Left renal cortex interstitium (tissue), 4 donors: ENCODE measurements around the gene MMP3. TPM values are rescaled to one million over a fixed set of nuclear protein-coding genes. Genes with fewer than 3 reads are reported as not detected.
A peak's percentile ranks its signal among the peaks of the same experiment; 100 is the strongest.

Experiments used
- DNase-seq, 4 donors: peaks; one replicate each; pipeline ENCODE4 v3.0.0-alpha.2; 2013; ENCODE audit warnings: low read depth in 4 of 4, low spot score in 2 of 4, missing footprints in 1 of 4
- polyA plus RNA-seq, 4 donors: library from polyadenylated mRNA; unstranded; fragments of 120-200 nt; gene quantifications; one replicate each; pipeline ENCODE4 v1.2.1, GENCODE V29; 2013; ENCODE audit not compliant: insufficient read length in 4 of 4

Gene MMP3
- polyA plus RNA-seq, 4 donors: 0.25 TPM; not detected in 3

DNA sequence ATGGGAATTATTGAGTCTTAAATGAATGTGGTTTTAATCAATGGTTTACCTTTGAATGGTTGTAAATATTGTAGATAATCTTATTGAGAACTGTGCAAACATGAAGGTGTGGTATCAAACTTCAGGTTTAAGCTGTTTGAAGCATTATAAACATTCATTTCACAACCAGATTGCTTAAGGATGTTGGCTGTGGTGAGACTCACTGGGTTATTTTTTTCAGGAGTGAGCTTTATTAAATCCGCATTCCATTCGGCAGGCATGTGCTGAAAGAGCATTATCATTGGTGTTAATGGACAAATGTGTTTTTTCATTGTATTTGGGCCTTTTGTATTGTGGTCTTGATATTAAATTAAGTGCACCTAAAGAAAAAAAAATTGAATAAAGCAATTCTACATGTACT is 9.7 kb downstream of the MMP3 start:
- DNase-seq: no peak

DNA sequence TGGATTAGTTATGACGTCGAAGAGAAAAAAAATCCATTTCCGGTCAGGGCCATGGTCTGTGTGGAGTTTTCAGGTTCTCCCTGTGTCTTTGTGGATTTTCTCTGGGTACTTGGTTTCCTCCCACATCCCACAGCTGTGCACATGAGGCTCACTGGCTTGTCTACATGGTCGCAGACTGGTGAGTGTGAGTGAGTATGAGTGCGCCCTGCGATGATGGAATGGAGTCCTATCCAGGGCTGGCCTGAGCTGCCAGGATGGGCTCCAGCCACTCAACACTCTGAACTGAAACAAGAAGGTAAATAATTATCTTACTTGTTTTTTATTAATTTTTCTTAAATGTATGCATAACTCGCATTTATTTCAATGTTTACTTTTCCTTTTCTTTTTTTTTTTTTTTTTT is 10.8 kb downstream of the MMP3 start:
- no peak for DNase-seq

DNA sequence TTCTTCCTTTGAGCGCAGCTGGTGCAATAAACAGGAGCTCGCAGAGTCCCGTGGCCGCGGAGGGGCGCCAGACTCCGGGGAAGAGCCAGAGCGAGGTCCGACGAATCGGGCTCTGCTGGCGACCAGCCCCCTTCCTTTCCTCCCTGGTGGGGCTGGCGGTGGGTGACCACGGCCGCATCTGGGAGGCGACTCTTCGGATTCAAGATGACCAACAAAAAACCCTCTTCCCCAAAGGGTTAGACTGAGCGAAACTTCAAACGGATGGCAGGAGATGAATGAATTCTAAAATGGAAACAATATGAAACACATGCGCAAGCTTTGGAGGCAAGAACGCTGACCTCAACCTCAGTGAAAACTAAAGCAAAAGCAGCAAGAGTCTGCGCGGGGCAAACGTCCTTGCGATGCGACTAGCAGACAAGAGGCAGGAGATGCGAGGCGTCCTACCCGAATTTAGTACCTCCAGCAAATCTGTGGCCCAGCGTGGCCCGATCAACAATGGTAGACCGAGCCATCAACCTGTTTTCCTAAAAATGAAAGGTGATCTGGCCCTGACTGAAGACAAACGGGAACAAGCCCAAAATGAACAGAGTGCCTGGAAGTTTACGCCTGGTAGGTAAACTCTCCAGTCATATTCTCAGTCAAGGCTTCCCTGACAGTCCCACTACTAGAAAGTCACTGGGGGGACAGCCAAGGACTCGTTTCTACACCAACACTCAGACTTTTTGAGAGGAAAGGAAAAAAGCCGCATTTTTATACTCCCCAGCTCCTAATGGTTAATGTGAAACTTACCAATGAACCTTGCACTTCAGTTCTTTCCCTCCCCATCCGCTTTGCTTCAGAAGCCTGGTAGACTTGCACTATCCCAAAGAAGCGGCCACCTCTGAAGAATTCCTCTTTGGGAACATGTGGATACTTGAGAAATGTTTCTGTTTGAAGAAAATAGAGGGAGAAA is 11.6 kb downstream of the MMP3 start:
- DNase-seq: peak in 2 of 4 donors; percentile 9 to 37

DNA sequence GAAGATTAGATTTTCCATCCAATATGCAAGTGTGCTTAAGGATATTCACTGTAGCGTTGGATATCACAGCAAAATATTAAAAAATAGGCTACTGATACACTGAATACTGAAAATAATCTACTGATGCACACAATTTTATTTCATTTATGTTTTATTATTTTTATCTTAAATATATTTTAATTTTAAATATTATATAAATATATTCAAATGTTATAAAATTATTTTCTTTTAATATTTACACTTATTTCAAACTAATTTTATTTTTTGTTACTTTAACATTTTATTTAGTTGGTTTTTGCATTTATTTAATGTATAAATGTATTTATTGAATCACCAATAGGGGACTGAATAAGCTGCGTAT is 12.3 kb downstream of the MMP3 start:
- no peak for DNase-seq

DNA sequence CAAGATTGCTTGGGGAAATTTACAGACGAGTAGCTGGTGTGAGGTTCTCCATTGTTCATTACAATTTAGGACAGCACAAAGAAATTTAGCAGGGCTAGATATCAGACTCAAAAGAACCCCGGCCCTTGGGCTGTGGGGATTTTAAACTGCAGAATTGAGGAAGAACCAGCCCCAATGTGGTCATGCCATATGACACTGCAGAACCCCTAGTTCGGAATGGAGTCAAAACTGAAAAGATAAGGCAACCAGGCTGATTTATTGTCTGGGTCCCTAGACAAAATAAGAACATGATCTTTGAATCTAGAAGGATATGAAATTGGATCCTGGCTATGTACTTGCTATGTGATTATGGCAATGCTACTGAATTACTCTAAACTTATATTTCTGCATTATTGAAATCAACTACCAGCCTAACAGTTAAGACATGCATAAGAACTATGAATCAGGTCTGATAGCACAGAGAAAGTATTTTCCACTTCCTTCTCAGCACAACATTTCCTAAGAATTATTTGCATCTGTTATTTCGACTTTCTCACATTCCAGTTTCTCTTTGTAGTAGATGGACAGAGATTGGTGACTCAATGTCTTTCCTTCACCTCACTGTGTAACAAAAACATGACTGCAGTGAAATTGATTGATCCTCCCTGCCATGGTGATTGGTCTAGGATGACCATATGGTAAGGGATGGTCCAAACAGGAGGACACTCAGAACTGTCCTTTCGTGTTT is 13.2 kb downstream of the MMP3 start:
- DNase-seq: no peak

DNA sequence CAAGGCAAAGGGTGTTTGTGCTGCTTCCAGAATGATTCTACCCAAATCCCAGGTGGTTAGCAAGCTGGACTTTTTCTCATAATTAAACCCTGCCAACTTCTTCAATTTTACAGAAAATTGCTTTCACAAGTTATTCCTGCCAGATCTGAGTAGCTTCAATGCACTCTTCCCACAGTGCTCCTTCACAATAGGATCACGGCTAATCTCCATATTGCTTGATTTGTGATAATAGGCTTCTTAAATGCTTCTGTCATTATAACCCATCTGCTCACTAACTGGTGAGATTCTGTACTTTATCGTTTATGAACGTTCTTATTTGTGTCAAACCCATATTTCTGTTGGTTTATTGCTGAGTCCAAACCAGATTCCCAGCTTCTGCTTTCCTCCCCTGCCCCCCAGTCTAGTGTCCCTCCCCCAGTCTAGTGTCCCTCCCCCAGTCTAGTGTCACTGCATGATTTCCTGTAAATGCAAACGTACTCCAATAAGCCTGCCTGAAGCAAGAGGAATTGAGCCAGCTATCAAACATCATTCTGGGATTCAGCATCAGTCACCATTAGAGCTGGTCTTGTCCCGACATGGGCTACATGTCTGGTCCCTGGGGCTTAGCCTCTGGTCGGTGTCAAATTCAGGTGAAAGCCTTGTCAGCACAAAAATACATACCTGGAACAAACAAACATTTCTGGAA is 14.0 kb downstream of the MMP3 start:
- DNase-seq: no peak

DNA sequence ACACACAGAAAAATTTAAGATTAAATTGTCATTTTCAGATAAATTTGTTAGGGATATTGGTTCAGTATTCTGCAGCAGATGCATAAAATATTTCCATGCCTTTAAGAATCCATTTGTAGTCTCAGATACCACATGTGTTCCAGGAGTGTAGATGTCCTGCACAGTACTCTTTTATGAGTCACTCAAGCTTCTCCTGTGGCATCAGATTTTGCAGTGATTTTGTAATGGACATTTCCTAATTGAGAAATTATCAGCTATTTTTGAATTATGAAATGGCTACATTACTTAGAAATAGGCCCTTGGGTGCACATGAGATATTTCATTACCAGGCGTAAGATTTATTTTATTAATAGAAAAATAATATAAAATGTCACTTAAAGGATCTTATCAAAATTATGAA is 18.9 kb downstream of the MMP3 start:
- no peak for DNase-seq

DNA sequence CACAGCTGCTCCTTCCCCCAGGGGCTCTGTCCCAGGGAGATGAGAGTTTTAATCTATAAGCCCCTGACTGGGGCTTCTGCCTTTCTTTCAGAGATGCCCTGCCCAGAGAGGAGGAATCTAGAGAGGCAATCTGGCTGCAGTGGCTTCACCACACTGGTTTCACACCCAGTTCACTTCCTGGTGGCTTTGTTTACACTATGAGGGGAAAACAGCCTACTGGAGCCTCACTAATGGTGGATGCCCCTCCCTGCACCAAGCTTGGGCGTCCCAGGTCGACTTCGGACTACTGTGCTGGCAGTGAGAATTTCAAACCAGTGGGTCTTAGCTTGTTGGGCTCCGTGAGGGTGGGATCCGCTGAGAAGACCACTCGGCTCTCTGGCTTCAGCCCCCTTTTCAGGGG is 23.9 kb downstream of the MMP3 start:
- DNase-seq: no peak

DNA sequence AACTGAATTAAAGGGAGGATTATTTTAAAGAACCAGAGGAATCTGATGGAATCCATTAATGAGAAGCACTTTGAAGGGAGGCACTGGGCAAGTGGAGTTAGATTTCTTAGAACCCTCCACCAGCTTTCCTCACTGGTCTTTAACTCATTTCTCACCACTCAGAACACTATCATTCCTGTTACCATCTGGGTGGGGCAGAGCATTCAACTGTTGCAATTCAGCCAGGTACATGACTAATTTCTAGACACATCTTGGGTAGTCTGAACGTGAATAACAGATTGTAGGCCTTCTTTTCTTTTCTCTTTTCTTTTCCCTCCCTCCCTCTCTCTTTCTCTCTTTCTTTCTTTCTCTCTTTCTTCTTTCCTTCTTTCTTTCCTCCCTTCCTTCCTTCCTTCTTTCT is 29.9 kb downstream of the MMP3 start:
- no peak for DNase-seq

DNA sequence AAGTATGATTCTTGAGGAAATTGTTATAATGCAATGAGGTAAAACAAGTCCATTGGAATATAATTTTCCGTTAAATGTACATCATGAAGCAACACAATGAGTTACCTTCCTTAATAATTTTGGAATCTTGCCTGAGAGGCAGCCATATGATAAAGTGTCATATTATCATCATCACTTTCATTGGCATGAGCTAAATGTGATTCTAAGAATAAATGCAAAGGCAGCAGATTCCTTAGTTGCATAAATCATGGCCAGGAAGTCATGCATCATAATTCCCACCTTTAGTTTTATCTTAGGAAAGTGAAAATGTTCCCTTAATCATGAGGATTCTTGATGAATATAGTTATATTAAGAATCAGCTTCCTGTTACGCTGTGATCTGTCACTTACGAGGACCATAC is 31.2 kb downstream of the MMP3 start:
- DNase-seq: no peak

DNA sequence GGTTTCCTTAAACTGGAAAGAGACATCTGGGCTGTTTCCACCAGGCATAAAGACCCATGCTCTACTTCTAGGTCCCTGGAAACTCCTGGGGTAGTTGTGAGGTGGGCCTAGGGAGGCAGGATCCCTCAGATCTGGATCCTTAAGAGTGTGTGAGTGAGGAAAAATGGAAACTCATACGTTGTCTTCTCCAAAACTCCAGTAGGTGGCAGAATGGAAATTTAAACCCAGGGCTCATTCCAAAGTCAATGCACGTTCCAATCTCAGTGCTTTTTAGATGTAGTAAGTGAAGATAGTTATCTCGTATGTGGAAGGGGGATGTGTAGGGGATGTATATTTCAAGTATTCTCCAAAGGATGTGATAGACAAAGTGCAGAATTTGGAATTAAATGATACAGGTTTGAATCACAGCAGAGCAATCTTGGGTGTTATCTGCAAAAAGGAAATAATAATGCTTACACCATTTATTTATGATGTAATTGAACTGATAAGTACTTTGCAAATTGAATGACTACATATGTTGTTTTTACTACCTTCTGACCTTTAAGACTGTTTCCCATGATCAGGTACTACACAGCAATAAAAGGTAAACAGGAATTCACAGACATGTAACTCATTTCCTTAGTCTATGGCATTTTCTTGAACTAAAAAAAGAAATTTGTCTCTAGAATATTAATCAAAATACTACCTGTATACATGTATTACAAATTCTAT is 32.3 kb downstream of the MMP3 start:
- DNase-seq: no peak

DNA sequence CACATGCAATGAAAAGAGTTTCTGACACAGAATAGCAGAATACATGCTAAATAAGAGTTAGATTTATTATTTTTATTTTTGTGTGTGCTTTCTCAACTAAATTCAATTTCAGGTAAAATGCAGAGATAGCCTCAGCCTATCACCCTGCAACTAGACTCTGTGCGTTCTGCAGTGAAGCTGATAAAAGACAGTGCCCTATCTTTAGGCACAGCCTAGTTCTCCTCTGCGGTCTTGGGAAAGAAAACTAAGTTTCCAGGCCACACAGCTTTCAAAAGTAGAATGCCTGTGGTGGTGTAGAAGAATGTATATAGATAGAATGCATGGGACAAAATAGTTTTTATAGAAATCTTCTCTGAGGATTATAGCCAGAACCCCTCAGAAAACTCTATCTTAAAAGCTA is 33.4 kb downstream of the MMP3 start:
- no peak for DNase-seq

DNA sequence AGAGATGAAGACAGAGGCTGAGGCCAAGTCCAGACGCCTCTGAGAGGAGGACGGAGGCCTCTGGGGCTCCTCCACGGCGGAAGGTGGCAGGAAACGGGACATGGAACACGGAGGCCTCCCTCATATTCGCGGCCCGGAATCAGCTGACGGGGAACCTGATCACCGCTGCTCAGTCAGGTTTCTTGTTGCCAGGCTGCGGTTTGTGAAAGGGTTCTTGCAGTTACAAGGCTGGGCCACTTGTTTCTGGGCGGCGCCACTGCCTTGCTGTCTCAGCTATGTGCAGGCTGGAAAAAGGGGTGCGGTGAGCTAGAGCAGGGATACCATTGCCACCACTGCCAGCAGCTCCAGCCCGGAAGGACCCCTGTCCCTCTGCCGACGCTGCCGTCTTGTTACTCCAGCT is 35.5 kb downstream of the MMP3 start:
- no peak for DNase-seq

DNA sequence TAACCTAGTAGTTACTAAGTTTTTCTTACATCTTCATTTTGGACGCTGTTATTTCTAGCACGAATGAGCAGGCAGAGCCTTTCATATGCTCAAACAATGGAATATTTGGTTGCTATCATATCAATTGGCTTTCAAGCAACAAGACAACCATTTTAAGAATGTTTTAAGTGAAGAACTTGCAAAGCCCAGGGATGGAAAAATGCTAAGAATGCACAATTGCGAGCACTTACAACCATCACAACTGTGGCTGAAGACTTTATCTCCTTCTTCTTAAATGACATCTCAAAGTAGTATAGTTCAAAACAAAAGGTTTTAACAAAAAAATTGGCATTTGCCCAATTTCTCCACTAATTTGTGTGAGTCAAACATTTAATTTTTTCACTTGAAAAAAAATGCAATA is 37.1 kb downstream of the MMP3 start:
- no peak for DNase-seq

DNA sequence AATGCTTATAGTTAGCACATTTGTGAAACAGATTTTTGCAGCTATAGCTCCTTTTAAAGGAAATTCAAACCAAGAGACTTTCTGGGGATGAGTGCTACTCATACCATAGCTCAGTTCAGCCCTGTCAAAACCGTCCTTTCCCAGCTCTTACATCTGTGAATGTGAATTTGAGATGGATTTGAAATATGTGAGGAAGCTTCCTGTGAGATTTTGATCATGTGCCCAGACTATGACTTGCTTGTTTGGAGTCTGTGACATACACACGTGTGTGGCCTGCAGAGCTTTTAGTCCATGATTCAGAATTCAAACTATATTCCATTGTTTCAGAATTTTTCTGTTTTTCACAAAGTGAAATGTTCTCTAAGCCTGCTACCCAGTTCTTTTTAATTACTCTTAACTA is 41.1 kb downstream of the MMP3 start:
- no peak for DNase-seq

DNA sequence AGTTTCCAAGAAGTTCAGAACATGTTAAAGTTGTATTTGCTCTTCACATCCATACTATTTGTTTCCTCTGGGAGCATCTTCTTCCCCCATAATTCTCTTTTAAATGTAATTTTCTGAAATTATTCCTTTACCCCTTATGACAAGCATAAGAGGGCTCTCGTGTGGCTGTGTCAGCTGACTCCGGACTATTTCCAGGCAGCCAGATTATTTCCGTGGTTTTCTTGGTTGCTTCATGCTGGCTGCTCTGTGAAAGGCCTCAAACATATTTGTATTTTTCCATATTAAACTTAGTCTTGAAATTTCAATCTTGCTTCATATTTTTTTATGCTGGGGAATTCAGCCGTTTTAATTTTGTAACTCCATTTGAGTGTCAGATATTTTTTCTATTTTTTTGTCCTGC is 42.6 kb downstream of the MMP3 start:
- no peak for DNase-seq

DNA sequence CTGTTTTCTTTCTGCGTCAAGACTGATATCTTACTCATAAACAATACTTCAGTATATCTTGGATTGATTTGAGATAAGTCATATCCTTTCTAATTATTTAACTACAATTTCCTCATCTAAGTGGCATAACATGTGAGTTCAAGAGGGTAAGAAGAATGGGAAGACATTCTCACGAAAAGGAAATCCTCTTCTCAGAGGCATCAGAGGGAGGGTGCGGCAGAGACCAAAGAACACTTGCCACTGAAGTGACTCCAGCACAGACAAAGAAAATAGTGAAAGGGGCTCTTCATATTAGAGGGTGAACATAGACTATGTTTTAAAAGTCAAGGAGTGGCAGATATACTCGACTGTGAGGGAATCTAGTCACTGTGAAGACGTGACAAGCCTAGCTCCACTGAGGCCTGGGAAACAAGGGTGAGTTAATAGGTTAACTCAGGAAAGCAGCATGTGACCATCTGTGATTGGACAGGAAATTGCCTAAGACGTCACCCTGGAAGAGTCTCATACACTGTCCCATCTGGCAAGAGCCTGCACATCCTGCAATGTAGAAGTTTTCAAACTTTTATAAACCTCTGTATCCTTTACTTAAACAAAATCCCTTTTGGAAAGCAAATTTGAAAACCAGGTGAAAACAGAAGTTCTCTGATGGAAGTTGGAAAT is 43.6 kb downstream of the MMP3 start:
- DNase-seq: no peak

DNA sequence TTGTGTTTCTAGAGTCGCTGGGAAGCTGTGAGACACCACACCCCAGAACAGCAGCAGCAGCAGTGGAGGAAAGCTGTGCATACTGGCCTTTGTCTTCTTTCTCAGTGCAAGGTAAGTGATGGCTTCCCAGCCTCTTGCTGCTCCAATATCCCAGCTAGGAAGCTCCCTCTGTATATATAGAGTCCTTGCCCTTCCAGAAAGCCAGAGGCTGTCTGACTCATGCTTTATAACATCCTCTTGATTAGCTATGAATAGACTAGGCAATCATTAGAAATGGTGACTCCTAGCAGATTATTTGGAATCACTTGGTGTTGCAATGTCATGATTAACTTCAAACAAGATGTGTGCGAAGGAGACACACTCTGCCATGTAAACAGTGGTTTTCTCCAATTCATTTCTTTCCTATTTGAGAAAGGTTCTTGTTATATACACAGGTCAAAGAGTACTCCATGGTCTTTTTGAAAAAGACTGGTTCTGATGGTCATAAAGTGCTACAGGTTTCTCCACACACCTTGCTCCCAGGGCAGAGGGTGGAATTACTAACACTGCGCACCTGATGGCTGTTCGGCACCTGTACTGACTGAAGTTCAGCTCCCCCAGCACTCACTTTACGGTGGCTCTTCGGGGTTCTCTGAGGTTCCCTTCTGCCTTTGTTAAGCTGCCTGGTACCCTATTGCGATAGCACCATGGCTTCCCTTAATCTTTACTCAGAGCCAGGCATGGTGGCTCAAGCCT is 45.2 kb downstream of the MMP3 start, which contains the start of gene MMP1:
Gene MMP1, minus strand, starts transcription at position 149 of the 735 bp plus-strand sequence. Its CDS starts 68 bp downstream, at position 81.
- no peak for DNase-seq

DNA sequence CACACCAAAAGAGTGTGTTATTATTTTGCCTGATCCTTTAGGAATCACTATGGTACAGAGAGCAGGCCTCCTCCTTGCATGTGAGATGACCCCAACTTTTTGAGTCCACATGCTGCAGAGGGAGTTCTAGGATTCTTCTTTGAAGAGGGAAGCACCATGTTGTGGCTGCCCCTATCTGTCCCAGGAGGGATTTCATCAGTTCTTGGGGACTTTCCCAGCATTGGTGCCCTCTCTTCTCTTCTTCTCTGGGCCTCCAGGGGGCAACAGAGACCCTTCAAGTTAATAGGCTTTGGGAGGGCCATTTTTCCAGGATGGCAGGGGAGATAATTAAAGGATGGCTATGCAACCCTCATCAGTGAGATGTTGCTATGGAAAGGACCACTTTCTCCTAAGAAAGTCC is 49.0 kb downstream of the MMP3 start:
- DNase-seq: no peak
